Adrenal gland (tissue), 12 donors: ENCODE data around the gene NME9. TPM values are rescaled to one million over a fixed set of nuclear protein-coding genes. Genes with fewer than 3 reads are reported as not detected.
A peak's percentile ranks its signal among the peaks of the same experiment; 100 is the strongest.

ENCODE experiments used
- DNase-seq, 7 donors: peaks; one replicate each; pipeline ENCODE4 v3.0.0-alpha.2; 2019 to 2020
- H3K27ac ChIP-seq, 5 donors: fragments of 200-600 bp; sonication (generic) in 4 of 5; 1 replicate in 3 of 5; 2 replicates in 2 of 5; pipeline versions ENCODE4 v1.5.1 to v1.8.0; 2016 to 2020; ENCODE audit warnings: mild to moderate bottlenecking in 1 of 5
- H3K27me3 ChIP-seq: fragments of 200-600 bp; 2 replicates; pipeline ENCODE4 v1.8.0; 2021
- H3K36me3 ChIP-seq, 2 donors: fragments of 200-600 bp; replicated peaks in 1 of 2; 1 replicate in 1 of 2; 2 replicates in 1 of 2; pipeline versions ENCODE4 v1.5.1 to v1.8.0; 2018 to 2022
- H3K4me1 ChIP-seq, 2 donors: fragments of 200-600 bp; replicated peaks in 1 of 2; 1 replicate in 1 of 2; 2 replicates in 1 of 2; pipeline versions ENCODE4 v1.5.1 to v1.8.0; 2018 to 2021
- H3K4me3 ChIP-seq, 4 donors: fragments of 200-600 bp; sonication (generic) in 3 of 4; one replicate each; pipeline ENCODE4 v1.5.1; 2016 to 2018
- H3K9me3 ChIP-seq, 3 donors: fragments of 200-600 bp; sonication (generic) in 1 of 3; replicated peaks in 1 of 3; 1 replicate in 2 of 3; 2 replicates in 1 of 3; pipeline versions ENCODE4 v1.5.1 to v1.8.0; 2016 to 2021
- CTCF ChIP-seq, 6 experiments: fragments of 450-650 bp in 4 of 6; fragments of 200-600 bp in 2 of 6; sonication (generic) in 1 of 6; IDR thresholded peaks; 1 replicate in 5 of 6; 2 replicates in 1 of 6; pipeline versions ENCODE4 v1.5.1 to v1.8.0; 2016 to 2021; ENCODE audit warnings: antibody characterized with exemption in 6 of 6, mild to moderate bottlenecking in 2 of 6, moderate library complexity in 1 of 6
- POLR2A ChIP-seq, 2 donors: fragments of 450-650 bp; IDR thresholded peaks; one replicate each; pipeline ENCODE4 v1.6.1; 2017; ENCODE audit warnings: antibody characterized with exemption in 2 of 2, mild to moderate bottlenecking in 2 of 2, moderate library complexity in 1 of 2
- WGBS, 4 donors: extraction: QIAGEN DNeasy Blood & Tissue Kit in 2 of 4; methylation state at CpG; one replicate each; pipeline versions ENCODE4 v1.1.5 to v1.1.7; 2013 to 2017; 5-methylcytosine and 5-hydroxymethylcytosine counted together
- intact Hi-C, 2 donors: fragments of 100-400 bp; cut with DNase I; formaldehyde crosslinking; loops; one replicate each; pipeline versions ENCODE4 v1.14.1 to v1.15.0; 2022 to 2023
- polyA plus RNA-seq, 3 donors: library from polyadenylated mRNA; stranded (reverse); fragments of 200-250 nt in 2 of 3; fragments of 350-450 nt in 1 of 3; fragmentation: Illumina TruSeq in 1 of 3; extraction: RNeasy Lipid Tissue Mini Kit (QIAGEN cat#74804) in 1 of 3; gene quantifications; one replicate each; pipeline ENCODE4 v1.2.3, GENCODE V29; 2013 to 2014
- total RNA-seq, 9 donors: library from RNA; depleted of rRNA in 4 of 9; stranded (reverse); fragments of >200 nt in 4 of 9; fragments of 120-200 nt in 1 of 9; fragmentation: NEBNext Ultra II Directional in 1 of 9; extraction: Animal tissue kit (Norgen Biotek cat#: 25700) in 1 of 9; gene quantifications; one replicate each; pipeline versions ENCODE4 v1.1.0 to v1.2.4, GENCODE V29; 2013 to 2023
- donor health status: healthy with polysubstance abuse.
- donor health status: Bipolar disorder and iron deficiency.
- donor health status: DM: yes; HTN: yes; CAD: no.
- donor health status: DM: no; HTN: no; CAD: no.
- donor health status: DM: no; HTN: no; CAD: no.
- donor health status: DM: yes; HTN: yes; CAD: no.

The NME9 gene
- total and polyA plus RNA-seq, 12 donors: 0.46 to 2.6 (median 0.77) TPM; not detected in 5

GRCh38 chr3:138365253-138365555 lies 35.6 kb upstream of the NME9 start:
- TF ChIP-seq CTCF (IDR thresholded peaks at IDR 0.05) (no peak), POLR2A (IDR thresholded peaks at IDR 0.05) (no peak)
- no peak for DNase-seq
- no peaks in the 10 kb centered on the region for H3K27me3 ChIP-seq
- intact Hi-C loops: no loop called here
- H3K4me3 ChIP-seq: no peak overlapping the region
- H3K9me3 ChIP-seq: no peaks in the 10 kb centered on the region
- WGBS, 4 donors: 75 to 90% (median 83%) methylated on average over 4 of the region's 4 CpGs
- H3K4me1 ChIP-seq: peaks cover 31 to 66% of the 10 kb centered on the region in 2 donors
- H3K36me3 ChIP-seq: no peaks in the 10 kb centered on the region
- H3K27ac ChIP-seq: peak overlapping the region in 3 of 5 donors; percentile 30 to 71 (median 35)

- TF ChIP-seq CTCF (IDR thresholded peaks at IDR 0.05) (no peak), POLR2A (IDR thresholded peaks at IDR 0.05) (peak in 1 of 2 donors; percentile 35)
- Histone ChIP-seq H3K27ac (peak overlapping the region in 3 of 5 donors; percentile 30 to 71 (median 35)), H3K4me3 (no peak overlapping the region), H3K4me1 (peaks cover 31 to 68% of the 10 kb centered on the region in 2 donors), H3K27me3 (no peaks in the 10 kb centered on the region), H3K9me3 (no peaks in the 10 kb centered on the region), H3K36me3 (no peaks in the 10 kb centered on the region)
- peak in 5 of 7 donors; percentile 50 to 65 (median 59) for DNase-seq
- intact Hi-C loops: loop anchor here in 1 of 2 donors (5.0 kb wide), 1 partner anchor 33 kb away; no protein-coding TSS in a partner anchor
- 84 to 92% (median 91%) methylated on average over 6 of the region's 6 CpGs for WGBS, 4 donors
Measured at GRCh38 chr3:138364356-138365252, 35.0 kb upstream of the NME9 start.

- intact Hi-C loops: loop anchor here in 1 of 2 donors (5.0 kb wide), 1 partner anchor 34 kb away; no protein-coding TSS in a partner anchor
- DNase-seq: no peak
- Histone ChIP-seq H3K4me1 (peaks cover 29 to 71% of the 10 kb centered on the region in 2 donors), H3K36me3 (no peaks in the 10 kb centered on the region), H3K27ac (peak overlapping the region in 1 of 5 donors; percentile 35), H3K9me3 (no peaks in the 10 kb centered on the region), H3K27me3 (no peaks in the 10 kb centered on the region), H3K4me3 (no peak overlapping the region)
- no peak for TF ChIP-seq CTCF (IDR thresholded peaks at IDR 0.05)
- no peak for TF ChIP-seq POLR2A (IDR thresholded peaks at IDR 0.05)
- WGBS, 4 donors: 83 to 93% (median 89%) methylated on average over 4 of the region's 4 CpGs
Measured at GRCh38 chr3:138363322-138363721, 33.7 kb upstream of the NME9 start.

GRCh38 chr3:138362538-138362937 lies 32.9 kb upstream of the NME9 start:
- Histone ChIP-seq H3K4me3 (no peak overlapping the region), H3K27me3 (no peaks in the 10 kb centered on the region), H3K4me1 (peaks cover 29 to 63% of the 10 kb centered on the region in 2 donors), H3K27ac (peak overlapping the region in 1 of 5 donors; percentile 35), H3K9me3 (no peaks in the 10 kb centered on the region), H3K36me3 (no peaks in the 10 kb centered on the region)
- 88 to 95% (median 94%) methylated on average over 6 to 7 of the region's 7 CpGs for WGBS, 4 donors
- no peak for DNase-seq
- TF ChIP-seq CTCF (IDR thresholded peaks at IDR 0.05) (no peak), POLR2A (IDR thresholded peaks at IDR 0.05) (no peak)
- intact Hi-C loops: loop anchor here in 1 of 2 donors (5.0 kb wide), 1 partner anchor 35 kb away; no protein-coding TSS in a partner anchor
